DMS153 (cell line): ENCODE measurements around the gene INHBB.

ENCODE experiments used
- DNase-seq: peaks from one replicate; lab custom pipeline; 2025; lab: John Stamatoyannopoulos, UW

INHBB gene

DNA sequence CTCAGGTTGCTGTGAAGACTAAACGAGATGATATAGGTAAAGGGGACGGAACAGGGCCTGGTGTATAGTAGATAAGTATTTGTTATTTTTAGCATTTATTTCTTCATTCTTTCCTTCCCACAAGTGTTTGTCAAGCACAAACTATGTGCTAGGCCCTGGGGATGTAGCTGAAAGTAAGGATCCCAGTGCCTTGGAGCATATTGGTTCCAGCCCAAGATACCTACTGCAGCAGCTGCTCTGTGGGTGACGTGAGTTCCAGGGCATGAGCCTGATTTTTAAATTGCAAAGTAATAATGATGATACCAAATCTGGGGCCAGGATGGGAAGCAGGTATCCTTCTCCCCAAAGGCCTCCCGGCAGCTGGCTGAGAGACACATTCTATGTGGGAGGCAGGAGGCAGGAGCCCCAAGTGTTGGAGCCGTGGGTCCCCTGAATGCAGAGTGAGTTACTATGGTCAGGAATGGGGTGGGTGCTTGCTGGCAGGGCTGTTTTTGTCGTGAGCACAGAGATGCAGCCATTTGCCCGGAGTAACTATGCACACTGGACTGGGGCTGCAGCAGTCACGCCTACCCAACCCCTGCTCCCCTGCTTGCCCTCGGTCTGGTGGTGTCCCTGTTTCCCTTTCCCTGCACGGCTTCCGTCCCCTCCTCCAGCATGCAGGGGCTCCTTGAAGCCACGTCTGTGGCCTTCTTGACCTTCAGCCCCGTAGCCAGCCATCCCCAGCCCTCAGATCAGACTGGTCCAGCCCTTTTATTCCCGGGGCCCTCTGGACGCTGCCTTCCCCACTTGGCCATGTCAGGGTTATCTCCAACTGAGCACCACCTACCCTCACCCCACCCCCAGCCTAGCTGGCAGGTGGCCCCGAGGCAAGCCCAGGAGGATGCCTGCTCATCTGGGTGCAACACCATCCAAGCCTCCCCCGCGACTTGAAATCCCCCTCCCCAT is 52.4 kb downstream of the INHBB start:
- DNase-seq: no peak

DNA sequence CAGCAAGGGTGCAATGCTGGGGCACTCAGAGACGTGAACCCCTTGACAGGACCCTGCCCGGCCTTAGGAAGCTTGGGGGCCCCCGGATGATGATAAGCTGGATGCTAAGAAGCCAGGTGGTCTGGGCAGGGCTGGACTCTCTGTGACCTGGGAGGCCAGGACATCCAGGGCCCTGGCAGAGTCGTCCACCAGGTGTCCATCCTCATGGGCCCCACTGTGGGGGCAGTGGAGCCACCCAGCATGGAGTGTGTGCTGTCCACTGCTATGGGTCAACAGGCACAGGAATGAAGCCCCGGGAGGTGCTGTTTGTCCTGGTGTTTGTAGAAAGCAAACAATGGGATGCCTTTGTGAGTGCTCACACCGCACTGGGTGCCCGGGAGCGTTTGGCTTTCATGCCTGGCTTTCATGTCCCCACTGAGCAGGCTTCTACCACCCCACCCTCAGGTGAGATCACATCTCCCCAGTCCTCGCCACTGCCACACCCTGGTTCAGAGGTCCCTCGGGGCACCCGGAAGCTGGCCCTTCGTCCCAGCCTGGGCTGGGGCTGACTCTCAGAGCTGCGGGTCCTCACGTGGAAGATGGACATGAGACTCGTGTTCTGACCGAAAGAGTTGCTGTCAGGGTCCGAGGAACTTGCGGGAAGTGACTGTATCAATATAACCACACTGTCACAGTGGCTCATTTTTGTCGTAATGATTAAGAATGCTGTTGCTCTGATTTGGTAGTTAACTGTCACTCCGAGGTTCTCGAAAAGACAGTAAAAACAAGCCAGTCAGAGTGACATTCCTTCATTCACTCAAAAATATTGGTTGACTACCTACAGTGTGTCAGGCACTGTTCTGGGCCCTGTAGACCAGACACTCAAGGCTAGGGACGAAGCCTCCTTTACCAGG is 53.3 kb downstream of the INHBB start:
- DNase-seq: no peak

DNA sequence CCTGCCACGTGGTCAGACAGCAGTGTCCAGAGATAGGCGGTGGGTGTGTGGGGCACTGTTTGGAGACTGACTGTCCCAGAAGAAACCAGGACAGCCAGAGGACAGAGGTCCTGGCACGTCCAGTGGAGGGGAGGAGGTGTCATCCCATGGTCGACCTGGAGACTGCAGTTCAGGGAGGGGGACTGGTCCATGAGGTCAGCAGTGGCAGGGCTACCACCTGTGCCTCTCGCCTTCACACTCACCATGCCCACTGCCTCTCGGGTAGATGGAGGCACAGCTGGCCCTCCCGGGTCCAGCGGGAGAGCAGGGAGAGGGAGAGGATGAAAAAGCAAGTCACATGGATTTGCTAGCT is 53.9 kb downstream of the INHBB start:
- DNase-seq: no peak

DNA sequence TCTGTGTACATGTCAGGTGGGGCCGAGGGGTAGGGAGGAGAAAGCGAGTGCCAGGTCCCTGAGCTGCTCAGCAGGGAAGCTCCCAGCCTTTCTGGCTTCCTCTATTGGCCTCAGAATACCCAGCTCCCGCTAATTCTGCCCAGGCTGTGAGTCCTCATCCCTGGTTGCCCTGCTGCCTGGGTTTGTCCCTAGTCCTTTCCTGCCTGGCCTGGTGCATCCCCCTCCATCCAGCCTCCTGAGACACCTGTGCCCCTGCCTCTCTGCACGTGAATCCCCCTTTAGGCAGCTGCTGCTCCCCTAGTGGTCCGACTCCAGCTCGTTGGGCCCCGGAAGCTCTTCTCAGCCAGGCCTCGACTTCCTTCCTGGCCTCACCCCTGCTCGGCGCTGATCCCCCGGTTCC is 54.6 kb downstream of the INHBB start:
- DNase-seq: no peak
